Activated naive CD4-positive, alpha-beta T cell treated with anti-CD3 and anti-CD28 coated beads, Interleukin-2, amount 10 ng/mL, durations not matched to agents 7 days and 5 days (primary cell): ENCODE measurements around the gene MED8.
A peak's percentile ranks its signal among the peaks of the same experiment; 100 is the strongest.
"Not testable (repeated sequence)": the region's sequence is repeated elsewhere in the genome, so short reads cannot be mapped to it uniquely, and the experiment has no call there.

ENCODE experiments used
- CTCF ChIA-PET: fragments of 350-600 bp; sonication (Branson Sonifier 250); formaldehyde crosslinking; loops from one replicate; lab custom pipeline; 2021; ENCODE audit warnings: antibody characterized with exemption; lab: Charles Lee
- DNase-seq: peaks from one replicate; pipeline ENCODE4 v3.0.0-alpha.2; 2020
- H3K27ac Mint-ChIP-seq: one replicate; pipeline ENCODE4 v1.8.0; 2021; ENCODE audit warnings: mild to moderate bottlenecking, moderate library complexity, mixed read lengths
- H3K27me3 Mint-ChIP-seq: one replicate; pipeline ENCODE4 v1.8.0; 2021; ENCODE audit warnings: mild to moderate bottlenecking, mixed read lengths
- H3K36me3 Mint-ChIP-seq: one replicate; pipeline ENCODE4 v1.8.0; 2021; ENCODE audit warnings: mixed read lengths
- H3K4me1 Mint-ChIP-seq: one replicate; pipeline ENCODE4 v1.8.0; 2021; ENCODE audit warnings: mixed read lengths
- H3K4me3 Mint-ChIP-seq: one replicate; pipeline ENCODE4 v1.8.0; 2021; ENCODE audit warnings: mild to moderate bottlenecking, moderate library complexity, mixed read lengths
- H3K9me3 Mint-ChIP-seq: one replicate; pipeline ENCODE4 v1.8.0; 2021; ENCODE audit warnings: mixed read lengths

Gene MED8

GRCh38 chr1:43413426-43413825, 23.8 kb upstream of the MED8 start:
- H3K36me3 Mint-ChIP-seq, result peaks cover 21% of the 10 kb centered on the region
- not testable (repeated sequence) for H3K4me1 Mint-ChIP-seq, H3K4me3 Mint-ChIP-seq, H3K27ac Mint-ChIP-seq, DNase-seq, H3K9me3 Mint-ChIP-seq, H3K27me3 Mint-ChIP-seq
- CTCF ChIA-PET, result interaction anchor here (0.6 to 4.8 kb wide), 6 partner anchors 31 to 186 kb away, joined by 3 to 73 read pairs (median 12); no protein-coding TSS in a partner anchor

- no peak overlapping the region for H3K27ac Mint-ChIP-seq
- H3K36me3 Mint-ChIP-seq, result peaks cover 29% of the 10 kb centered on the region
- no peak overlapping the region for H3K4me3 Mint-ChIP-seq
- no peaks in the 10 kb centered on the region for H3K4me1 Mint-ChIP-seq
- H3K9me3 Mint-ChIP-seq, result no peaks in the 10 kb centered on the region
- H3K27me3 Mint-ChIP-seq, result no peaks in the 10 kb centered on the region
- CTCF ChIA-PET, result interaction anchor here (4.8 kb wide), 1 partner anchor 171 kb away, joined by 57 read pairs; no protein-coding TSS in a partner anchor
- DNase-seq, result no peak
Measured at GRCh38 chr1:43410571-43410970, 21.0 kb upstream of the MED8 start.

GRCh38 chr1:43405876-43406234, 16.3 kb upstream of the MED8 start:
- Mint-ChIP-seq H3K9me3 (no peaks in the 10 kb centered on the region), H3K4me1 (no peaks in the 10 kb centered on the region), H3K36me3 (peaks cover 32% of the 10 kb centered on the region), H3K4me3 (no peak overlapping the region), H3K27ac (no peak overlapping the region), H3K27me3 (no peaks in the 10 kb centered on the region)
- CTCF ChIA-PET, result interaction anchor here (1.2 kb wide), 1 partner anchor 9 kb away, joined by 3 read pairs; no protein-coding TSS in a partner anchor
- no peak for DNase-seq

GRCh38 chr1:43405219-43405875, 15.7 kb upstream of the MED8 start:
- no peak overlapping the region for H3K4me3 Mint-ChIP-seq
- peaks cover 32% of the 10 kb centered on the region for H3K36me3 Mint-ChIP-seq
- CTCF ChIA-PET, result no interaction called here
- H3K27me3 Mint-ChIP-seq, result no peaks in the 10 kb centered on the region
- no peak overlapping the region for H3K27ac Mint-ChIP-seq
- H3K4me1 Mint-ChIP-seq, result no peaks in the 10 kb centered on the region
- no peaks in the 10 kb centered on the region for H3K9me3 Mint-ChIP-seq
- no peak for DNase-seq

- no peak overlapping the region for H3K4me3 Mint-ChIP-seq
- no peak overlapping the region for H3K27ac Mint-ChIP-seq
- CTCF ChIA-PET, result no interaction called here
- no peak for DNase-seq
- no peaks in the 10 kb centered on the region for H3K9me3 Mint-ChIP-seq
- H3K36me3 Mint-ChIP-seq, result peaks cover 31% of the 10 kb centered on the region
- no peaks in the 10 kb centered on the region for H3K4me1 Mint-ChIP-seq
- H3K27me3 Mint-ChIP-seq, result no peaks in the 10 kb centered on the region
Measured at GRCh38 chr1:43404353-43404752, 14.8 kb upstream of the MED8 start.

GRCh38 chr1:43402089-43402865, 12.7 kb upstream of the MED8 start:
- CTCF ChIA-PET, result no interaction called here
- Mint-ChIP-seq H3K36me3 (peaks cover 27% of the 10 kb centered on the region), H3K27ac (no peak overlapping the region), H3K4me1 (no peaks in the 10 kb centered on the region), H3K9me3 (no peaks in the 10 kb centered on the region), H3K27me3 (no peaks in the 10 kb centered on the region), H3K4me3 (no peak overlapping the region)
- DNase-seq, result no peak

DNA sequence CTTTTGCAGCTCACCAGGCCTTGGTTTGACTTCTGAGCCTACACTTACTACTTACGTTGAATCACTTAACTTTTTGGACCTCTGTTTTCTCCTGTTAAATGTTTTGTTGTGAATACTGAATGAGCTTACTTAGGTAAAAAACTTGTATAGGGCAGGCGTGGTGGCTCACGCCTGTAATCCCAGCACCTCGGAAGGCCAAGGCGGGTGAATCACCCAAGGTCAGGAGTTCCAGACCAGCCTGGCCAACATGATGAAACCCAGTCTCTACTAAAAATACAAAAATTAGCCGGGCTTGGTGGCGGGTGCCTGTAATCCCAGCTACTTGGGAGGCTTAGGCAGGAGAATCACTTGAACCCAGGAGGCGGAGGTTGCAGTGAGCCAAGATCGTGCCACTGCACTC, 10.8 kb upstream of the MED8 start:
- not testable (repeated sequence) for H3K9me3 Mint-ChIP-seq
- H3K36me3 Mint-ChIP-seq, result peaks cover 26% of the 10 kb centered on the region

GRCh38 chr1:43398227-43398626, 8.6 kb upstream of the MED8 start:
- Mint-ChIP-seq H3K4me1 (no peaks in the 10 kb centered on the region), H3K27ac (no peak overlapping the region), H3K36me3 (peaks cover 13% of the 10 kb centered on the region), H3K27me3 (no peaks in the 10 kb centered on the region), H3K4me3 (no peak overlapping the region), H3K9me3 (no peaks in the 10 kb centered on the region)
- no peak for DNase-seq
- CTCF ChIA-PET, result no interaction called here

More for the DNA sequence above, 10.8 kb upstream of the MED8 start:
- H3K4me1 Mint-ChIP-seq, CTCF ChIA-PET, H3K27ac Mint-ChIP-seq, DNase-seq, H3K4me3 Mint-ChIP-seq, H3K27me3 Mint-ChIP-seq: not testable (repeated sequence)

DNA sequence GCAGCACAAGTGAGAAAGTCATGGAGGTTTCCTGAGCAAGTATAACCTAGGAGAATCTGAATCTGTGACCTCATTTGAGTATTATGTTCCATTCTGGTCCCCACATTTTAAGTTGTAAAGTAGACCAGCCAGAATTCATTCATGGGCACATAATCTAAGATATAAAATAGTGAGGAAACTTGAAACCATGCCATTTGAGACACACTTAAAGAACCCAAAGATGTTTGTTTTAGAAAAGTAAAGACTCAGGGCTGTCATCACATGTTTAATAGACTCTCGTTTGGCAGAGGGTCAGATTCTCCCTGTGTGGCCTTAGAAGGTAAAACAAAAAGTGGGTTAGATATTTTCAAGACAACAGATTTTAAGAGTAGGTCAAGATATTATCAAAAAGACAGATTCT, 6.5 kb upstream of the MED8 start:
- H3K4me3 Mint-ChIP-seq, result no peak overlapping the region
- no peaks in the 10 kb centered on the region for H3K9me3 Mint-ChIP-seq
- no peak overlapping the region for H3K27ac Mint-ChIP-seq
- H3K36me3 Mint-ChIP-seq, result peaks cover 11% of the 10 kb centered on the region
- CTCF ChIA-PET, result interaction anchor here (0.9 kb wide), 1 partner anchor 19 kb away, joined by 3 read pairs; no protein-coding TSS in a partner anchor
- no peaks in the 10 kb centered on the region for H3K27me3 Mint-ChIP-seq
- peaks cover 9% of the 10 kb centered on the region for H3K4me1 Mint-ChIP-seq
- no peak for DNase-seq

DNA sequence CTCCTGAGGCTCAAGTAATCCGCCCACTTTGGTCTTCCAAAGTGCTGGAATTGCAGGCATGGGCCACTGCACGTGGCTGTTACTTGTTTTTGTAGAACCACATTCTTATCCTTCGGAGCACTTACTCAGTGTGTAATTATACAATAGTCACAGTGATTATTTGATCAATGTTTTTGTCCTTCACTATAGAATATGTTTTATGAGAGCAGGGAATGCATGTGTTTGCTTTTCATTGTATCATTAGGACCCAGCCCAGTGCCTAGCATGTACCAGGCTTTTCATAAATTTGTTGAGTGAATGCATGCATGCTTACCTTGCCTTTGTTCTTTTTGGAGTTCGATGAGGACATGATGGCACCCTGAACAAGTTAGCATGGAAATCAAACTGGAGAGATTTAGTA, 5.9 kb upstream of the MED8 start:
- CTCF ChIA-PET, result interaction anchor here (1.3 kb wide), 1 partner anchor 167 kb away, joined by 3 read pairs; no protein-coding TSS in a partner anchor
- H3K36me3 Mint-ChIP-seq, result peaks cover 12% of the 10 kb centered on the region
- peaks cover 13% of the 10 kb centered on the region for H3K4me1 Mint-ChIP-seq
- DNase-seq, result no peak
- H3K4me3 Mint-ChIP-seq, result no peak overlapping the region
- no peaks in the 10 kb centered on the region for H3K9me3 Mint-ChIP-seq
- no peaks in the 10 kb centered on the region for H3K27me3 Mint-ChIP-seq
- H3K27ac Mint-ChIP-seq, result no peak overlapping the region

DNA sequence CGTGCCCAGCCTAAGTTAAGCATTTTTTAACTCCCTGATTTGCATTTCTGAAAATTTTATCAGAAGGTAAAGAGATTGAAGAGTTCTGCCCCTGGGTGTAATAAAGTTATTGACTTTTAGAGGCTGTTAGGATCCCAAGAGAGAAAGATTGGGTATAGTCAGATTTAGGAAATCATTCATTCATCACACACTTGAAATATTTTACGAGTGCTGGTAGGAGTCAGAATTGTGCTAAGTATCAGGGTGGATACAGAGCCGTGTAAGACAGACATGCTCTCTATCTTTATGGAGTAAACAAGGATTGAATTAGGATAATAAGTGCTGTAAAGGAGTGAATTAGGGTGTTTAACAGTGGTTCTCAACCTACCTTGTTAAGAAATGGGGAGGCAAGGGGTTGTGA, 3.1 kb upstream of the MED8 start:
- no peak for DNase-seq
- H3K9me3 Mint-ChIP-seq, result no peaks in the 10 kb centered on the region
- peaks cover 20% of the 10 kb centered on the region for H3K36me3 Mint-ChIP-seq
- CTCF ChIA-PET, result no interaction called here
- H3K27me3 Mint-ChIP-seq, result peaks cover 3% of the 10 kb centered on the region
- H3K27ac Mint-ChIP-seq, result no peak overlapping the region
- H3K4me1 Mint-ChIP-seq, result peaks cover 39% of the 10 kb centered on the region
- no peak overlapping the region for H3K4me3 Mint-ChIP-seq

DNA sequence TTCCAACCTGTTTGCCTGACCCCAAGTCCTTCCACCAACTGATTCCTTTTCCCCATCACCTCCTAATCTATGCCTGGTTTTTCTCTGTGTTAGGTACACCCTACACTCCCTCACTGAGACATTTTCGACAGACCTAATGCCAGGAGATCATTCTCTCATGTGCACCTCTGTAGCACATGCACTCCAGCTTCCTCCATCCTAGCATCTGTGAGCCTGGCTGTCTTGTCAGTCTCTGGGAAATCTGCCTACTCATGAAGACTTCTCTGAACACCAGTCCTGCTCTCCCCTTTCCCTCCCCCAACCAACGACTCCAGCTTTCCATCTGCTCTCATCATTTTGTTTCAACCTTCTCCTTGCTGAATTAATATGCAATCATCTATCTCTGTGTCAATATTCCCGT, 987 bp downstream of the MED8 start:
- H3K9me3 Mint-ChIP-seq, result no peaks in the 10 kb centered on the region
- H3K36me3 Mint-ChIP-seq, result peaks cover 32% of the 10 kb centered on the region
- peak overlapping the region; percentile 99 for H3K4me3 Mint-ChIP-seq
- H3K27ac Mint-ChIP-seq, result peak overlapping the region; percentile 7
- peaks cover 3% of the 10 kb centered on the region for H3K27me3 Mint-ChIP-seq
- DNase-seq, result no peak
- CTCF ChIA-PET, result interaction anchor here (1.0 to 1.4 kb wide), 4 partner anchors 12 to 162 kb away, joined by 3 to 6 read pairs (median 4); partner anchors contain the start of gene ELOVL1
- peaks cover 41% of the 10 kb centered on the region for H3K4me1 Mint-ChIP-seq

DNA sequence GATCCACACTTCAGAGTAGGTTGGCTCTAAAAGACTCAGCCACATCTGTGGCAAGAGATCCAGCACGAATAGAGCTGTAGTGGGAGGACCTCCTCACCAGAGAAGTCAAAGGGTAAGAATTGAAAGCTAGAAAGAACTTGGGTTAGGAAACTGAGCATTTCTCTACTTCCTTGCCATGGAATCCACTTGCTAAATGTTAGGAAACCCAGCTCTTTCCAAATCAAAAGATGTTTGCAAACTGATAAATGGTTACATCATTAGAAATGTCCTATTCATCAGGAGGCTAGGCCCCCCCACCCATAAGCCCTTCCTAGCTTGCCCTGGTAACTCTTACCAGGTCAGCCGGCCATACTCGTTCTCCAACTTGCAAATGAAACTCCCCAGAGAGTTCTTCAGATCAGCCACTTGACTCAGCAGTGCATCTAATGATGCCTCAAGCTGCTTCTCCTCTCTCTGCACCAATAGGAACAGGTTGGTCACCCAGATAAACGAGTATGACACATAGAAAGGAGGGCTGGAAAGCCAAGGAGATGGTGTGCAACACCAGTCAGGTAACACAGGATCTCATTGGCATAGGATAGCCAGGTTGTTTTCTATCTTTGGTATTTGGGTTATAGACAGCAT, 1.5 kb downstream of the MED8 start:
- Mint-ChIP-seq H3K9me3 (no peaks in the 10 kb centered on the region), H3K27ac (peak overlapping the region; percentile 7), H3K4me1 (peaks cover 41% of the 10 kb centered on the region), H3K36me3 (peaks cover 34% of the 10 kb centered on the region), H3K4me3 (peak overlapping the region; percentile 99), H3K27me3 (peaks cover 3% of the 10 kb centered on the region)
- CTCF ChIA-PET, result interaction anchor here (0.8 to 1.7 kb wide), 6 partner anchors 12 to 161 kb away, joined by 3 to 6 read pairs (median 4); partner anchors contain the start of gene ELOVL1
- no peak for DNase-seq

DNA sequence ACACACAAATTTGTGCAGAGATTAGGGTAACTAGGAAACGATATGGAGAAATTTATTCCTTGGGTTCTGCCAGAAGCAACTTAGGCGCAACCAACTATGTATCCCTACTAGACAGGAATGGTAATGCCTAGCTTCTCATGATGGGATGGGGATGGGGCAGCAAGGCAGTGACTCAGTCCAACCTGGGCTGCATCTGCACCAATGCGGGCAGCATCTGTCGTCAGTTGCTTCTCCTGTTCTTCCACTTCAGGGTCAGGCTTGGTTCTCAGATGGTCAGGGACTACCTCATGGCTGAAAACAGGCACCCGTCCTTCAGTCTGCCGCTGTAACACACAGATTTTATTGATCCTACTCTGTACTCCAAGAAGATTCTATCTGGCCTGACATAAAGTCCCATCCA, 2.9 kb downstream of the MED8 start:
- Mint-ChIP-seq H3K27me3 (peaks cover 3% of the 10 kb centered on the region), H3K4me1 (peaks cover 36% of the 10 kb centered on the region), H3K4me3 (no peak overlapping the region), H3K9me3 (no peaks in the 10 kb centered on the region), H3K27ac (no peak overlapping the region), H3K36me3 (peaks cover 41% of the 10 kb centered on the region)
- DNase-seq, result no peak
- CTCF ChIA-PET, result interaction anchor here (1.5 to 1.7 kb wide), 2 partner anchors 11 to 28 kb away, joined by 5 read pairs; no protein-coding TSS in a partner anchor
